ENCODE results near the gene TMEM106C. TPM values are rescaled to one million over a fixed set of nuclear protein-coding genes. Genes with fewer than 3 reads are reported as not detected.

The TMEM106C gene
- total RNA-seq, 2 donors from 2014 or later: 54.7 to 107 TPM

DNA sequence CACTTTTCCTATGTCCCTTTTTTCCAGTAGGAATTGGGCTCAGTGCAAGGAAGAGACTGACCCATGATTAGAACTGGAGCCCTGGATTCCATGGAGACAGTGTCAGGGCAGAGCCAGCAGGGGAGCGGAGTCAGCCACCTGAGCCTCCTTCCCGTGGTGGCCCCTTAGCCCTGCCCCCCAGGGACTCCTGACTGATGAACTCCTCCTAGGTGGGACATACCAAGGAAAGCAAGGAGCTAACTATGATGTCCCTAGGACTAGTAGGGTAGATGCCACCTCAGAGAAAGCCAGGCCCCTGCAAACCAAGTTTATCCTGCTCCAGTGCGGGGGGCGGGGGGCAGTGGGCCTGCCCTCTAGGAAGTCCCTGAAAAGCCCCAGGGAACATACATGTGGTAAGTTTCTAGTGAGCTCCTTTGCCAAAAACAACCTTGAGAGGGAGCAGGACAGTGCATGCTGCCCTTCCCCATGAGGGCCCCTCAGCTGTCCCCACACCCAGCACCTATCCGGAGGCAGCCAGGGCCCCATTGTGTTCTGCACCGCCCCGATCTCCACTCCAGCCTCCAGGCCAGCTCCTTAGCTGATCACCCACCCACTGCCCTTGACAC is 47.1 kb downstream of the TMEM106C start:
- no peak overlapping the region for H3K27ac ChIP-seq
- H3K4me1 ChIP-seq: no peaks in the 10 kb centered on the region
- no peak overlapping the region for H3K4me3 ChIP-seq
- no peaks in the 10 kb centered on the region for H3K27me3 ChIP-seq
- no peaks in the 10 kb centered on the region for H3K9me3 ChIP-seq
- TF ChIP-seq, protein P1, sequence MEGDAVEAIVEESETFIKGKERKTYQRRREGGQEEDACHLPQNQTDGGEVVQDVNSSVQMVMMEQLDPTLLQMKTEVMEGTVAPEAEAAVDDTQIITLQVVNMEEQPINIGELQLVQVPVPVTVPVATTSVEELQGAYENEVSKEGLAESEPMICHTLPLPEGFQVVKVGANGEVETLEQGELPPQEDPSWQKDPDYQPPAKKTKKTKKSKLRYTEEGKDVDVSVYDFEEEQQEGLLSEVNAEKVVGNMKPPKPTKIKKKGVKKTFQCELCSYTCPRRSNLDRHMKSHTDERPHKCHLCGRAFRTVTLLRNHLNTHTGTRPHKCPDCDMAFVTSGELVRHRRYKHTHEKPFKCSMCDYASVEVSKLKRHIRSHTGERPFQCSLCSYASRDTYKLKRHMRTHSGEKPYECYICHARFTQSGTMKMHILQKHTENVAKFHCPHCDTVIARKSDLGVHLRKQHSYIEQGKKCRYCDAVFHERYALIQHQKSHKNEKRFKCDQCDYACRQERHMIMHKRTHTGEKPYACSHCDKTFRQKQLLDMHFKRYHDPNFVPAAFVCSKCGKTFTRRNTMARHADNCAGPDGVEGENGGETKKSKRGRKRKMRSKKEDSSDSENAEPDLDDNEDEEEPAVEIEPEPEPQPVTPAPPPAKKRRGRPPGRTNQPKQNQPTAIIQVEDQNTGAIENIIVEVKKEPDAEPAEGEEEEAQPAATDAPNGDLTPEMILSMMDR (IDR thresholded peaks at IDR 0.05): no peak
- no peak for DNase-seq (ENCODE audit: low spot score)
- no peaks in the 10 kb centered on the region for H3K36me3 ChIP-seq

DNA sequence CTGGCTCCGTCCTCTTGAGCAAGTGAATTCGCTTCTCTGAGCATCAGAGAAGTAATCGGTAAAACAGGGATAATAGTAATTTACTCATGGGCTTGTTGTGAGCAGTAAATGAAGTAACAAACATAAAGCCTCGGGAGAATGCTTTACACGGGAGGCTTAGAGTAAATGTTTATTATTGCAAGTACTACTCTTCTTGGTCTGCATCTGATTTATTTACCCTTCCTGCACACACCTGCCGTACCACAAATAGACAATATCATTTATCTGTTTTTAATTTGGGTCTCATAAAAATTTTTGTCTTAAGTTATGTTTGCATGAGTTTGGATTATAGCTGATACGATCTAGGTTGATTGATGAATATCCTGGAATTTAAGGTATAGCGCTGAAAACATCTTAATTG is 48.7 kb downstream of the TMEM106C start:
- Histone ChIP-seq H3K4me1 (no peaks in the 10 kb centered on the region), H3K9me3 (no peaks in the 10 kb centered on the region), H3K27ac (no peak overlapping the region), H3K27me3 (no peaks in the 10 kb centered on the region), H3K36me3 (no peaks in the 10 kb centered on the region), H3K4me3 (no peak overlapping the region)
- DNase-seq (ENCODE audit: low spot score): no peak
- TF ChIP-seq, protein P1 (IDR thresholded peaks at IDR 0.05): no peak

DNA sequence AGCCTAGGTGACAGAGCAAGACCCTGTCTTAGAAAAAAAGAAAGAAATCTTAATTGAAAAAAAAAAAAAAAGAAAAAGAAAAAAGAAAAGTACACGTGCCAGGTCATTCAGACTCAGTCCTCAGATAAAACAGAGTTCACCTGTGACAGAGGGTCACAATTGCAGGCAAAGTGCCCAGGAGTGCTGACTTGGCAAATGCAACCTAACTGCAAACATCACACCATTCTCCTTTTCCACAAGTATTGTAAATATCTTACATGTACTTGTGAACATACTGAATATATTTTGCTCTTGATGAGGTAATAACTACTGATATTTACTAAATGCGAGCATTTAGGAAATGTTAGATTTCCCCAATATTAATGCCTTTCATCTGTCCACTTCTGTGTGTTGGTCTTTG is 49.9 kb downstream of the TMEM106C start:
- H3K9me3 ChIP-seq: no peaks in the 10 kb centered on the region
- no peaks in the 10 kb centered on the region for H3K36me3 ChIP-seq
- TF ChIP-seq, protein P1 (IDR thresholded peaks at IDR 0.05): no peak
- H3K27ac ChIP-seq: no peak overlapping the region
- no peak for DNase-seq (ENCODE audit: low spot score)
- no peak overlapping the region for H3K4me3 ChIP-seq
- no peaks in the 10 kb centered on the region for H3K4me1 ChIP-seq
- no peaks in the 10 kb centered on the region for H3K27me3 ChIP-seq

DNA sequence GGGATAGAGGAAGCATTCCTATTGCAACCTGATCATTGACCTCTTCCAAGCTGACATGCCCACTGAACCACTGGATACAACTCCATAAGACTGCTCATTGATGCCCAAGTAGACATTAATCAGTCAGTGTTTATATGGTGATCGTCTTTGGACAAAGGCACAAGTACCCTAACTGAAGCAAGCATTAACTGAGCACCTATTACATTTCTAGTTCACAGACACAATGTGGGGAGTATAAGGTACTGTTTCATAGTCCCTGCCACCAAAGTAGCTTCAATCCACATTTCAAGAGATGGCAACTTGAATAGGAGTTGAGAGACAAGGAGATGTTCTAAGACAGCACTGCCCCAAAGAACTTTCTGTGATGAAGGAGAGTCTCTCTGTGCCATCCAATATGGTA is 51.7 kb downstream of the TMEM106C start:
- no peaks in the 10 kb centered on the region for H3K27me3 ChIP-seq

DNA sequence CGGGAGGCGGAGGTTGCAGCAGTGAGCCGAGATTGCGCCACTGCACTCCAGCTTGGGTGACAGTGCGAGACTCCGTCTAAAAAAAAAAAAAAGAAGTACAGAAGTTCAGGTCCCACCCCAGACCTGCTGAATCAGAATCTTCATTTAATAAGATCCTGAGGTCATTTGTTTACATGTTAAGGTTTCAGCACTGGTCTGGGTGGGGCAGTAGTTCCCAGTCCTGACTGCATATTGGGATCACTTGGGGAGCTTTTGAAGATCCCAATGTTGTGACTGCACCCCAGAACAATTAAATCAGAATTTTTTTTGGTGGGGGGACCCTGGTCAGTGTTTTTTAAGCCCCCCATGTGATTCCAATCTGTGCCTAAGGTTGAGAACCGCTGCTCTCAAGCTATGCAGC is 52.6 kb downstream of the TMEM106C start:
- no peak for DNase-seq (ENCODE audit: low spot score)
- Histone ChIP-seq H3K27me3 (no peaks in the 10 kb centered on the region), H3K27ac (no peak overlapping the region), H3K4me3 (no peak overlapping the region), H3K36me3 (no peaks in the 10 kb centered on the region), H3K4me1 (no peaks in the 10 kb centered on the region), H3K9me3 (no peaks in the 10 kb centered on the region)
- TF ChIP-seq, protein P1 (IDR thresholded peaks at IDR 0.05): no peak

More for the DNA sequence above, 51.7 kb downstream of the TMEM106C start:
- H3K4me3 ChIP-seq: no peak overlapping the region
- H3K4me1 ChIP-seq: no peaks in the 10 kb centered on the region
- TF ChIP-seq, protein P1 (IDR thresholded peaks at IDR 0.05): no peak
- H3K9me3 ChIP-seq: no peaks in the 10 kb centered on the region
- H3K27ac ChIP-seq: no peak overlapping the region
- H3K36me3 ChIP-seq: no peaks in the 10 kb centered on the region
- DNase-seq (ENCODE audit: low spot score): no peak
